ENCODE measurements around the gene HLA-DOB.

- TF ChIP-seq CTCF (IDR thresholded peaks at IDR 0.05; ENCODE audit: extremely low read depth in 1 of 2, insufficient read depth in 1 of 2, low read depth in 1 of 2, low read length in 2 of 2) (no peak), POLR2A (IDR thresholded peaks at IDR 0.05; ENCODE audit: low read depth, low read length) (no peak), MAX (IDR thresholded peaks at IDR 0.05; ENCODE audit: insufficient read depth, insufficient read length) (no peak), MYC (IDR thresholded peaks at IDR 0.05; ENCODE audit: low read depth, low read length) (no peak)
Measured at GRCh38 chr6:32842690-32843089, 25.9 kb upstream of the HLA-DOB start.
